HG03139 (cell line): ENCODE results near the gene TBC1D17.

Experiments
- ATAC-seq: cut with Tn5 transposase; IDR thresholded peaks from one replicate; pipeline ENCODE4 v1.9.1; 2021; ENCODE audit not compliant: unreplicated experiment

TBC1D17 gene

GRCh38 chr19:49847731-49848696, 29.5 kb upstream of the TBC1D17 start:
- ATAC-seq: no peak

DNA sequence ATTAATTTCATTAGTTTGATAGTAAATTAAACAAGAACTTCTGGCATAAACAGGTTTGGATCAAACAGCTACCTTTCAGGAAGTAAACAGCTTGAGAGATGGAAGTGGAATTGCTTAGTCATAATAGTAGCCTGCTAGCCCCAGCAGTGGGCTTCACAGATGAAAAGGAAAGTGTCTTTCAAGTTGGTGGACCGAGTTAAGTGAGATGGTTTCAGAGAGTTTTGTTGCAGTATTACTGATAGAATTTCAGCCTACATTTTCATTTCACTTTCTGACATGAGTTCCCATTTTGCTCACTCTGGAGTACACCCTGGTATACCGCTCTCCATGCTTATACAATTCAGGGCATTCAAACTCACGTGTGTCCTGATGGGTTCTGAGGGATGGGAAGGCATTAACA, 28.6 kb upstream of the TBC1D17 start:
- ATAC-seq: no peak

DNA sequence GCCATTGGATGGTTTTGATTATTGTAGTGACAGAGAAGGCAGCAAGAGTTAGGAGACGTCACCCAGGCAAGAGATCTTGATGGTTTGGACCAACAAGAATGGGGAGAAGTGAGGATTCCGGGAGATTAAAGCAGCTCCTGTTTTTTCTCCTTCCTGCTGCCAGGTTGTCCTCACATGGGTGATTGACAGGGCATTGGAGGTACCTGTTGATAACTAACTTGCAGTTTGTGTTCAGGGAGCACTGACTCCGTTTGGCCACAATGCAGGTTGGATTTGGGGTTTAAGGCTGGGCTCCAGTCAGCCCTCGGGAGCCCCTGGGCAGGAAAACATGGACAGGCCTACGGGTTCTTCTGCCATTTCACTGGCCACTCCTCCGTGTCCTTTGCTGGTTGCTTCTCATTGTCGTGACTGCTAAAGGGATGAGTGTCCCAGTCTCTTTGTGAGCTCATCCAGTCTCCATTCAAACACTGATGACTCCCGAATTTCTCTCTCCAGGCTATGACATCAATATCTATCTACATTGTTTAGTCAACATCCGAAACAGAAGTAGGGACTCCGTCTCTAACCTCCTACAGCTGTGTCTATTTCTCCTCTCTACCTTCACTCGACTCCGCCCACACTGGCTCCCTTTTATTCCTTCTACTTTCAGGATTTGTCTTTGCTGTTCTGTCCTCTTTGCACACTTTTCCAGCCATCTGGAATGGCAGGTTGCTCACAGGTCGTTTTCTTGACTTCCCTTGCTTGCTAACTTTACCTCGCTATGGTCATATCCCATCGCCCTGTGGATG, 27.9 kb upstream of the TBC1D17 start:
- ATAC-seq: no peak

DNA sequence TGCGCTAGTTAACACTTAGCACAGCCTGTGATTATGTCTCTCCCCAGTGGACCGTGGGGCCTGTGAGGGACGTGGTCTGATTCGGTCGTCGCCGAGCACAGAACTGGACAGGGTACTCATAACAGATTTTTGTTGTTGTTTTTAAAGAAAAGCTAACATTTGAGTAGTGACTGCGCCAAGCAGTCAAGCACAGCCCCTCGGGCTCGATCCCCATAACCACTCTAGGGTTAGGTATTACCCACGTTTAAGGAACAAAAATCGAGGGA, 27.3 kb upstream of the TBC1D17 start:
- no peak for ATAC-seq

GRCh38 chr19:49850487-49851342, 26.8 kb upstream of the TBC1D17 start, which contains the start of gene PTOV1:
TSS of gene PTOV1 (plus strand) at chr19:49851159.
- ATAC-seq: peak; percentile 48

GRCh38 chr19:49851456-49852259, 25.8 kb upstream of the TBC1D17 start:
- no peak for ATAC-seq

DNA sequence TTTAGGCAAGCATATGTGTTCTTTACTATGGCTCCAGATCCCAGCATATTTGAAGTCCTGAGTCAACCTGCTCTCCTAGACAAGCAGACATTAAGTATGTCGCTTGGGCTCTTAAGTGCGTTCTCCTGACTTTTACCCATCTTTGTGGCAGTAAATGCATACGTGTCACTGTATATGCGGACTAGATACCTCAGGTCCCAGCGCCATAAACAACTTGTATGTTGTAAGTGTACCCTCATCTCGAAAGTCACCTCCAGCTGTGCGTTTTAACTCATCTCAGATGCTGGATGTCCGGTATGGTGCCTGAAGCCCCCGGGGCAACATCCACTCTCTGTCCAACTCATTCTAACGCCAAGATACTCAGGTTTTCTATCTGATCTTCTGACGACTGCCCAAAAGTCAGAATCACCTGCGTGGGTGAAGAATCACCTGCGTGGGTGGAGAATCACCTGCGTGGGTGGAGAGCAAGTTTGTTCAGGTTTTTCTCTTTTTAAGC, 24.8 kb upstream of the TBC1D17 start:
- ATAC-seq: no peak

DNA sequence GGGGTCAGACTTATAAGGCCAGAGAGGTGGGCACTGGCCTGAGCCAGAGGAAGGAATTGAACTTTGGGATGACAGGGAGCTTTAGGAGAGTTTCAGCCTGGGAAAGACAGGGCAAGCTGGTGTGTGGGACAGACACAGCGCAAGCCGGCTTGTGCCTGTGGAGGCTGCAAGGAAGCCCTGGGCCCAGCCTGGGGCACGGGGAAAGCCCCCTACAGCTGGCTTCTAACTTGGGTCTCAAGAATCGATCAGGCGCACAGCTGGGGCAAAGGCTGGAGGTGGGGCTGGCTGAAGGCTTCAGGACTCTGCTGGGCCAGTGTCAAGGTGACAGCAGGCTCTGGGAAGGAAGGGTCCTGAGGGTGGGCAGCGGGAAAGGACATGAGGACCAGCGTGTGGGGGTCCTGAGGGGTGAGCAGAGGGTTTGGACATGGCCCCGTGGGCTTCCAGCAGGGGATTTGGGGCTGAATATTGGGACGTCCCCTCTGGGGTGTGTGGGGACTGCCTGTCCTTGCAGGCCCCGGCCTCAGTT, 23.6 kb upstream of the TBC1D17 start:
- no peak for ATAC-seq

- ATAC-seq: no peak
Measured at GRCh38 chr19:49854378-49855263, 22.9 kb upstream of the TBC1D17 start.

DNA sequence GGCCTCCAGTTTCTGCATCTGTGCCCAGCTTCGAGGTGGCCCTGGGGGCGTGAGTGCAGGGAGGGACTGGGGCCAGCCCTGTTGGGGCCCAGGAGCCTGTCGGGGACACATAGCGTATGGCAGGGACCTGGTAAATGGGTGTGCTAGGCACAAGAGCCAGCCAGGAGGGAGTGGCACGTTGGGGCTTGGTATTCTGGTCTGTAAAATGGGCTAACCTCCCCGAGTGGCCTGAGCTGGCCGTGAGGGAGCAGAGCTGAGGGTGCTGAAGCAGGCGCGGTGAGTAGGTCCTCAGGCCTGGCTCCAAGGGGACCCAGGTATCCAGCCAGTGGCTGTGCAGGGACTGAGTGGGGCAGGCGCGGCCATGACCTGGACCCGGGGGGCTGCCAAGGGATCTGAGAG, 22.2 kb upstream of the TBC1D17 start:
- ATAC-seq: no peak

- ATAC-seq: no peak
Measured at GRCh38 chr19:49855676-49856573, 21.6 kb upstream of the TBC1D17 start.

GRCh38 chr19:49856574-49857021, 20.9 kb upstream of the TBC1D17 start:
- ATAC-seq: no peak

- no peak for ATAC-seq
Measured at GRCh38 chr19:49857061-49857837, 20.3 kb upstream of the TBC1D17 start.

- ATAC-seq: no peak
Measured at GRCh38 chr19:49857838-49858087, 19.7 kb upstream of the TBC1D17 start.

GRCh38 chr19:49858088-49858985, 19.2 kb upstream of the TBC1D17 start:
- no peak for ATAC-seq

GRCh38 chr19:49859682-49860335, 17.7 kb upstream of the TBC1D17 start:
- no peak for ATAC-seq
